Measurements from ENCODE around the gene SLC43A3. TPM values are rescaled to one million over a fixed set of nuclear protein-coding genes. Genes with fewer than 3 reads are reported as not detected.

Gene SLC43A3
- total RNA-seq, 2 experiments from 2014 or later = 41.3 to 62.1 TPM

DNA sequence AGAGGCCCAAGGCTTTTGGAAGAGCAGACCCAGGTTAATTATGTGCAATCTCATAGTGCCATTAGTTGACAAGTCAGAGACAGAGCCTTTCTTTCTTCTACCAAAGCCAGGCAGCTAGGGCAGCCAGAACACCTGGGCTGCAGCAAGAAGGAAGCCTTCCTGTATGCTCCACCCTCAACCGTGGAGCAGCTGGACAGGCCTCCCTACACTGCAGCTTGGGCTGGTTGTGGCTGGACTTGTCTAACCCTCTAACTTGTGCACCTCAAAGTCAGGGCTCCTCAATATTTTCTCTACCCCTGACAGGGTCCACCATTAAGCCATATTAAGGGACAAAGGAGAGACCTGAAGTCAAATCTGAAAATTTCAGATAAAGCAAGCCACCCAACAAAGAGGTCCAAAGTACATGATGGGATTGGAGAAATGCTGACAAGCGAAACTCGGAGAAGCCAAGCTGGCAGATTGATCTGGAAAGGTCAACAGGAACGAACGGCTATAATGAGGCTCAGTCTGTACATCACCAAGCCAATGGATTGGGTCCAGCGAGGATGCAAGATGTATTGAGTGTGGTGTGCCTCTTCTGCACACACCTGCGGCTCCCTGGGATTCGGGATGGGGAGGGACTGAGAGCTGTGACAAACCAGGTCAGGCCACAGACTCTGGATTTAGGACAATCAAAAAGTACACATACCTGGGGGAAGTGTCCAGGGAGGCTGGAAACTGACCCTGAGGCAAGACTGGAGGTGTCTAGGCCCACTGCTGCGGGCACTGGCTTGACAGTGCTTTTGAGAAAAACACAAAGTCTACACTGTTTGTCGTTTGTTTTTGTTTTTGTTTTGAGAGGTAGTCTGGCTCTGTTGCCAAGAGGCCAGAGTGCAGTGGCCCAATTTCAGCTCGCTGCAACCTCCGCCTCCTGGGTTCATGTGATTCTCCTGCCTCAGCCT is 11.7 kb upstream of the SLC43A3 start:
- no peaks in the 10 kb centered on the region for H3K9me2 ChIP-seq (ENCODE audit: insufficient read depth, low read length)
- no peaks in the 10 kb centered on the region for H3K36me3 ChIP-seq (ENCODE audit: insufficient read depth, low read length)
- POLR2A ChIA-PET = no interaction called here
- no TSS peak for BruUV-seq (replicated peaks)
- no peak for DNase-seq (ENCODE audit: low spot score)
- CTCF ChIA-PET (ENCODE audit: unreplicated experiment) = no interaction called here
- H3K4me2 ChIP-seq (ENCODE audit: low read length) = no peak overlapping the region
- TF ChIP-seq, protein P1, sequence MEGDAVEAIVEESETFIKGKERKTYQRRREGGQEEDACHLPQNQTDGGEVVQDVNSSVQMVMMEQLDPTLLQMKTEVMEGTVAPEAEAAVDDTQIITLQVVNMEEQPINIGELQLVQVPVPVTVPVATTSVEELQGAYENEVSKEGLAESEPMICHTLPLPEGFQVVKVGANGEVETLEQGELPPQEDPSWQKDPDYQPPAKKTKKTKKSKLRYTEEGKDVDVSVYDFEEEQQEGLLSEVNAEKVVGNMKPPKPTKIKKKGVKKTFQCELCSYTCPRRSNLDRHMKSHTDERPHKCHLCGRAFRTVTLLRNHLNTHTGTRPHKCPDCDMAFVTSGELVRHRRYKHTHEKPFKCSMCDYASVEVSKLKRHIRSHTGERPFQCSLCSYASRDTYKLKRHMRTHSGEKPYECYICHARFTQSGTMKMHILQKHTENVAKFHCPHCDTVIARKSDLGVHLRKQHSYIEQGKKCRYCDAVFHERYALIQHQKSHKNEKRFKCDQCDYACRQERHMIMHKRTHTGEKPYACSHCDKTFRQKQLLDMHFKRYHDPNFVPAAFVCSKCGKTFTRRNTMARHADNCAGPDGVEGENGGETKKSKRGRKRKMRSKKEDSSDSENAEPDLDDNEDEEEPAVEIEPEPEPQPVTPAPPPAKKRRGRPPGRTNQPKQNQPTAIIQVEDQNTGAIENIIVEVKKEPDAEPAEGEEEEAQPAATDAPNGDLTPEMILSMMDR (conservative IDR thresholded peaks at IDR 0.05; ENCODE audit: low read length) = no peak
- no peak for TF ChIP-seq EZH2phosphoT487 (IDR thresholded peaks at IDR 0.05; ENCODE audit: borderline replicate concordance, low read depth, low read length)
- no peaks in the 10 kb centered on the region for H3K9me3 ChIP-seq (ENCODE audit: low read length)
- H3K27ac ChIP-seq (ENCODE audit: low read depth, low read length, poor library complexity, severe bottlenecking) = no peak overlapping the region
- no peaks in the 10 kb centered on the region for H3K79me2 ChIP-seq (ENCODE audit: insufficient read depth, low read depth, low read length)
- no peaks in the 10 kb centered on the region for H3K4me1 ChIP-seq (ENCODE audit: insufficient read depth, low read length, poor library complexity, severe bottlenecking)
- H3K4me3 ChIP-seq (ENCODE audit: low read depth, low read length, poor library complexity, severe bottlenecking) = no peak overlapping the region
- H4K20me1 ChIP-seq (ENCODE audit: insufficient read depth, low read length) = no peaks in the 10 kb centered on the region
- intact Hi-C loops (cut with micrococcal nuclease; ENCODE audit: unreplicated experiment) = no loop called here
- H2AFZ ChIP-seq (ENCODE audit: low read length) = no peak overlapping the region

- ChIA-PET POLR2A (no interaction called here), CTCF (ENCODE audit: unreplicated experiment) (interaction anchor here (0.6 kb wide), 1 partner anchor 58 kb away, joined by 3 read pairs; no protein-coding TSS in a partner anchor)
- no peak for DNase-seq (ENCODE audit: low spot score)
- H3K4me2 ChIP-seq (ENCODE audit: low read length) = no peak overlapping the region
- intact Hi-C loops (cut with micrococcal nuclease; ENCODE audit: unreplicated experiment) = no loop called here
- no peaks in the 10 kb centered on the region for H3K79me2 ChIP-seq (ENCODE audit: insufficient read depth, low read depth, low read length)
- H3K36me3 ChIP-seq (ENCODE audit: insufficient read depth, low read length) = no peaks in the 10 kb centered on the region
- no peak overlapping the region for H3K27ac ChIP-seq (ENCODE audit: low read depth, low read length, poor library complexity, severe bottlenecking)
- no TSS peak for BruUV-seq (replicated peaks)
- no peaks in the 10 kb centered on the region for H3K4me1 ChIP-seq (ENCODE audit: insufficient read depth, low read length, poor library complexity, severe bottlenecking)
- no peaks in the 10 kb centered on the region for H3K9me3 ChIP-seq (ENCODE audit: low read length)
- H3K9me2 ChIP-seq (ENCODE audit: insufficient read depth, low read length) = no peaks in the 10 kb centered on the region
- TF ChIP-seq, protein P1 (conservative IDR thresholded peaks at IDR 0.05; ENCODE audit: low read length) = no peak
- no peak for TF ChIP-seq EZH2phosphoT487 (IDR thresholded peaks at IDR 0.05; ENCODE audit: borderline replicate concordance, low read depth, low read length)
- H4K20me1 ChIP-seq (ENCODE audit: insufficient read depth, low read length) = no peaks in the 10 kb centered on the region
- no peak overlapping the region for H2AFZ ChIP-seq (ENCODE audit: low read length)
- H3K4me3 ChIP-seq (ENCODE audit: low read depth, low read length, poor library complexity, severe bottlenecking) = no peak overlapping the region
Measured at GRCh38 chr11:57436031-57436430, 9.1 kb upstream of the SLC43A3 start.
